GM12878 (cell line): ENCODE measurements around the gene EXOC7.

Experiments used
- ASH2L ChIP-seq: fragments of 300-600, 200-600 bp; sonication (generic); IDR thresholded peaks from 2 replicates; pipeline ENCODE4 v1.6.1; 2017; ENCODE audit warnings: low read depth, mild to moderate bottlenecking, borderline replicate concordance
- EGR1 ChIP-seq, 2 experiments: IDR thresholded peaks; 1 replicate in 1 of 2; 2 replicates in 1 of 2; pipeline ENCODE4 v1.6.1; 2011 to 2012; ENCODE audit warnings: low read depth in 2 of 2, low read length in 2 of 2, borderline replicate concordance in 1 of 2, mild to moderate bottlenecking in 1 of 2, moderate library complexity in 1 of 2
- LARP7 ChIP-seq: fragments of 450-650 bp; IDR thresholded peaks from 2 replicates; pipeline ENCODE4 v1.6.1; 2017; ENCODE audit warnings: mild to moderate bottlenecking
- TBL1XR1 ChIP-seq: IDR thresholded peaks from 2 replicates; pipeline ENCODE4 v1.6.1; 2012; ENCODE audit warnings: low read depth, low read length, improper control_type of control experiment
- TCF12 ChIP-seq: IDR thresholded peaks from 2 replicates; pipeline ENCODE4 v1.6.1; 2011; ENCODE audit warnings: low read depth, mild to moderate bottlenecking, low read length
- TF ChIP-seq, protein P1 (sequence below): IDR thresholded peaks from 2 replicates; pipeline ENCODE4 v1.6.1; 2011; ENCODE audit warnings: low read depth, low read length, improper control_type of control experiment, borderline replicate concordance
- TF ChIP-seq, protein P2 (sequence below), 3 experiments: IDR thresholded peaks in 2 of 3; conservative IDR thresholded peaks in 1 of 3; 2 replicates each; pipeline ENCODE4 v1.5.1; 2011; ENCODE audit warnings: low read depth in 3 of 3, low read length in 3 of 3, mild to moderate bottlenecking in 3 of 3, control low read depth in 2 of 3, moderate library complexity in 2 of 3, inconsistent platforms in 1 of 3, mixed read lengths in 1 of 3; ENCODE audit not compliant: control insufficient read depth in 2 of 3, insufficient read depth in 1 of 3; ENCODE audit errors: extremely low read depth in 1 of 3
- TF ChIP-seq, protein P3 (sequence below): fragments of 450-650 bp; IDR thresholded peaks from 2 replicates; pipeline ENCODE4 v1.6.1; 2017; ENCODE audit warnings: antibody characterized with exemption, mild to moderate bottlenecking, moderate library complexity

DNA sequence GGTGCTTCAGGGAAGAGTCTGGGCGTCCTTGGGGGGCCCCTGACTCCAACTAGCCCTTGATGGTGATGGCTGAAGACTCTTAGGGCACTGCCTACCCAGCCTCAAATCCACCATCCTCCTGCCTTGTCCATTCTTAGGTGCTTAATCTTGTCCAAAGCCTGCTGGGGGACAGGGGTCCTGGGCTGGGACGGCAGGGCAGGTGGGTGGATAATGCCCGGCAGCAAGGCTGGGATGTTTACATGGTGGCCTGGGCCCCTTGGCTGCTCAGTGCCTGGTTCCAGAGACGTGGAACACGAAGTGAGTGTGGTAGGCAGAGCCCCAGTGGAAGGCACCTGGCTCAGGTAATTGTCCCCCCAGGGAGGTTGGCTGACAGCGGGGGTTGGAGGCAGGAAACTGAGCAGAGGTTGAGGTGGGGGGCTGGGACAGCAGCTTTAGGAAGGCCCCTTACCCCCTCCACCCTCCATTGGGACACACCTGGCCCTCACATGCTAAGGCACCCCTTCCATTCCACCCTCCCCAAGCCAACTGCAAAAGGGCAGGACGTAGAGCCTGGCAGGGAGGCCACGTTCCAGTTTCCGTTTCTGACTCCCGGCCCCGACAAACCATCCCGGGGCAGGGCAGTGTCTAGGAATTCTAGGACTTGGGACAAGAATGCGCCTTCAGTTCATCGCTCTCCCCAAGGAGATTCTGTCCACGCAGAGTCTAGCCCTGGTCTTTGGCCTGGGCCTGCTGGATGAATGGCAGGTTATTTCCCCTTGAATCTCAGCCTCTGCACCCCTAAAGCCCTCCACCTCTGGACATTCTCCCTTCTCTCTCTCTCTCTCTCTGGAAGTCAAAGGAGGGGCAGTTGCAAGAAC, 35.5 kb upstream of the EXOC7 start:
- TF ChIP-seq, protein P1, sequence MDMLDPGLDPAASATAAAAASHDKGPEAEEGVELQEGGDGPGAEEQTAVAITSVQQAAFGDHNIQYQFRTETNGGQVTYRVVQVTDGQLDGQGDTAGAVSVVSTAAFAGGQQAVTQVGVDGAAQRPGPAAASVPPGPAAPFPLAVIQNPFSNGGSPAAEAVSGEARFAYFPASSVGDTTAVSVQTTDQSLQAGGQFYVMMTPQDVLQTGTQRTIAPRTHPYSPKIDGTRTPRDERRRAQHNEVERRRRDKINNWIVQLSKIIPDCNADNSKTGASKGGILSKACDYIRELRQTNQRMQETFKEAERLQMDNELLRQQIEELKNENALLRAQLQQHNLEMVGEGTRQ = no peak
- TF ChIP-seq, protein P2, sequence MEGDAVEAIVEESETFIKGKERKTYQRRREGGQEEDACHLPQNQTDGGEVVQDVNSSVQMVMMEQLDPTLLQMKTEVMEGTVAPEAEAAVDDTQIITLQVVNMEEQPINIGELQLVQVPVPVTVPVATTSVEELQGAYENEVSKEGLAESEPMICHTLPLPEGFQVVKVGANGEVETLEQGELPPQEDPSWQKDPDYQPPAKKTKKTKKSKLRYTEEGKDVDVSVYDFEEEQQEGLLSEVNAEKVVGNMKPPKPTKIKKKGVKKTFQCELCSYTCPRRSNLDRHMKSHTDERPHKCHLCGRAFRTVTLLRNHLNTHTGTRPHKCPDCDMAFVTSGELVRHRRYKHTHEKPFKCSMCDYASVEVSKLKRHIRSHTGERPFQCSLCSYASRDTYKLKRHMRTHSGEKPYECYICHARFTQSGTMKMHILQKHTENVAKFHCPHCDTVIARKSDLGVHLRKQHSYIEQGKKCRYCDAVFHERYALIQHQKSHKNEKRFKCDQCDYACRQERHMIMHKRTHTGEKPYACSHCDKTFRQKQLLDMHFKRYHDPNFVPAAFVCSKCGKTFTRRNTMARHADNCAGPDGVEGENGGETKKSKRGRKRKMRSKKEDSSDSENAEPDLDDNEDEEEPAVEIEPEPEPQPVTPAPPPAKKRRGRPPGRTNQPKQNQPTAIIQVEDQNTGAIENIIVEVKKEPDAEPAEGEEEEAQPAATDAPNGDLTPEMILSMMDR (IDR thresholded peaks at IDR 0.05 in 2 of 3, conservative IDR thresholded peaks at IDR 0.05 in 1 of 3; ENCODE audit: control insufficient read depth in 2 of 3, extremely low read depth in 1 of 3, insufficient read depth in 1 of 3, low read depth in 3 of 3, low read length in 3 of 3) = no peak
- TF ChIP-seq LARP7 (no peak), ASH2L (no peak), EGR1 (IDR thresholded peaks at IDR 0.05; ENCODE audit: borderline replicate concordance in 1 of 2, low read depth in 2 of 2, low read length in 2 of 2) (no peak), TBL1XR1 (no peak), TCF12 (no peak)
- TF ChIP-seq, protein P3, sequence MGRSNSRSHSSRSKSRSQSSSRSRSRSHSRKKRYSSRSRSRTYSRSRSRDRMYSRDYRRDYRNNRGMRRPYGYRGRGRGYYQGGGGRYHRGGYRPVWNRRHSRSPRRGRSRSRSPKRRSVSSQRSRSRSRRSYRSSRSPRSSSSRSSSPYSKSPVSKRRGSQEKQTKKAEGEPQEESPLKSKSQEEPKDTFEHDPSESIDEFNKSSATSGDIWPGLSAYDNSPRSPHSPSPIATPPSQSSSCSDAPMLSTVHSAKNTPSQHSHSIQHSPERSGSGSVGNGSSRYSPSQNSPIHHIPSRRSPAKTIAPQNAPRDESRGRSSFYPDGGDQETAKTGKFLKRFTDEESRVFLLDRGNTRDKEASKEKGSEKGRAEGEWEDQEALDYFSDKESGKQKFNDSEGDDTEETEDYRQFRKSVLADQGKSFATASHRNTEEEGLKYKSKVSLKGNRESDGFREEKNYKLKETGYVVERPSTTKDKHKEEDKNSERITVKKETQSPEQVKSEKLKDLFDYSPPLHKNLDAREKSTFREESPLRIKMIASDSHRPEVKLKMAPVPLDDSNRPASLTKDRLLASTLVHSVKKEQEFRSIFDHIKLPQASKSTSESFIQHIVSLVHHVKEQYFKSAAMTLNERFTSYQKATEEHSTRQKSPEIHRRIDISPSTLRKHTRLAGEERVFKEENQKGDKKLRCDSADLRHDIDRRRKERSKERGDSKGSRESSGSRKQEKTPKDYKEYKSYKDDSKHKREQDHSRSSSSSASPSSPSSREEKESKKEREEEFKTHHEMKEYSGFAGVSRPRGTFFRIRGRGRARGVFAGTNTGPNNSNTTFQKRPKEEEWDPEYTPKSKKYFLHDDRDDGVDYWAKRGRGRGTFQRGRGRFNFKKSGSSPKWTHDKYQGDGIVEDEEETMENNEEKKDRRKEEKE = no peak
